GM23338 (cell line): ENCODE measurements around the gene GTSF1L. TPM values are rescaled to one million over a fixed set of nuclear protein-coding genes. Genes with fewer than 3 reads are reported as not detected.

Source experiments
- CREB1 ChIP-seq: fragments of 250-450 bp; sonication (Bioruptor Pico); IDR thresholded peaks from 2 replicates; pipeline ENCODE4 v1.5.0; 2020; ENCODE audit warnings: low read depth, mild to moderate bottlenecking, moderate library complexity
- EZH2 ChIP-seq: fragments of 200-600 bp; sonication (generic); IDR thresholded peaks from one replicate; pipeline ENCODE4 v1.8.0; 2017; ENCODE audit warnings: antibody characterized with exemption, mild to moderate bottlenecking, low read depth; ENCODE audit not compliant: unreplicated experiment
- NANOG ChIP-seq: IDR thresholded peaks from 2 replicates; pipeline ENCODE4 v1.6.1; 2016; ENCODE audit warnings: antibody characterized with exemption, borderline replicate concordance
- STAT1 ChIP-seq: IDR thresholded peaks from one replicate; pipeline ENCODE4 v1.6.1; 2016; ENCODE audit warnings: antibody characterized with exemption; ENCODE audit not compliant: unreplicated experiment
- ZNF114 ChIP-seq: fragments of 250-450 bp; sonication (Bioruptor Pico); IDR thresholded peaks from 2 replicates; pipeline ENCODE4 v1.5.0; 2020; ENCODE audit warnings: mild to moderate bottlenecking, moderate library complexity
- ZNF331 ChIP-seq: fragments of 250-450 bp; sonication (Bioruptor Pico); IDR thresholded peaks from 2 replicates; pipeline ENCODE4 v1.5.0; 2020; ENCODE audit warnings: low read depth, mild to moderate bottlenecking, moderate library complexity
- ZNF462 ChIP-seq: fragments of 250-450 bp; sonication (Bioruptor Pico); IDR thresholded peaks from 2 replicates; pipeline ENCODE4 v1.5.0; 2020; ENCODE audit warnings: mild to moderate bottlenecking, moderate library complexity
- polyA plus RNA-seq: library from polyadenylated mRNA; unstranded; fragments of >200 nt; fragmentation: Nextera tagmentation; extraction: Ambion mirVana; gene quantifications from 2 replicates; pipeline ENCODE4 v1.2.1, GENCODE V29; 2016
- total RNA-seq: library from RNA; depleted of rRNA; stranded (reverse); fragments of >200 nt; shearing (Covaris generic); gene quantifications from 2 replicates; pipeline ENCODE4 v1.2.3, GENCODE V29; 2014
- TF ChIP-seq, protein P1 (sequence below), 2 experiments: fragments of 200-600 bp in 1 of 2; sonication (generic) in 1 of 2; conservative IDR thresholded peaks; 2 replicates each; pipeline versions ENCODE4 v1.5.1 to v1.6.1; 2016 to 2017; ENCODE audit warnings: antibody characterized with exemption in 2 of 2, low read depth in 2 of 2, mild to moderate bottlenecking in 2 of 2, moderate library complexity in 1 of 2

Gene GTSF1L
- total and polyA plus RNA-seq, 2 experiments from 2014 or later = not detected

DNA sequence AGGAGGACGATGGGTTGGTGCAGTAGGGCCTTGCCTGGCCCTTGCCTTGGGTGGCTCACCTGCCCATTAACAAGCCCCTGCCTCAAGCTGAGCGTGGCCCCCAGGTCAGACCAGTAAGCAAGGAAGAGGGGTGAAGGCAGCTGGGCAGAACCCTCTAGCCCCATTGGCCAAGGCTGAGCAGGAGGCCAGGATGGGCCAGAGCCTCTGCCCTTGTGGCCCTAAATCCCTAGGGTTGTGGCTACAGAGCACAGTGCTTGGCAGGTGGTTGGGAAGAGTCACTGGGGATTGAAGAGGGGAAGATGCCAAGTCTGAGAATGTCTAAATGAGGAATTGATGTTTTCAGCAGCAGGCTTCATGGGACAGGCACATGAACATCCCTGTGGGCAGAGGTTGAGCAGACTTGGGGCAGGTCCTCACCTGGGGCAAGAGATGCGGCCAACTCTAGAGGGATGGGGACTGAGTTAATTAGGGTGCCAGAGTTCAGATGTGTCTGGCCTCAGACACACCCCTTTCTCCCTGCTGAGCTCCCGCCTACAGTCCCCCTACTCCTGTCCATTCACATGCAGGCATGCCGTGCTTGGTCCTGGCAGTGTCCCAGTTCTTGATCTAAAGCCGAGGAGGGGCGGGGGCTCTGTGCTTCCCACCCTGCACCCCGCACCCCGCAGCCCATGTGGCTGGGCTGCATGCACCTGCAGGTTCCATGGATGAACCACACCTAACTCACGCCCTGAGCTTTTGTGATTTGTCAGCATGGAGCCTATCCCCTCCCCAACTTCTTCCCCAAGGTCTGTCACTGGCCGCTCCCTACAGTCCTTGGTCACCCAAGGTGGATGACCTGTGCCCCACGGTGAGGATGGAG lies 9.8 kb downstream of the GTSF1L start (continued):
- TF ChIP-seq ZNF462 (CRISPR knock-in tag) = no peak
- no peak for TF ChIP-seq ZNF114 (CRISPR knock-in tag)
- no peak for TF ChIP-seq EZH2
- no peak for TF ChIP-seq STAT1
- TF ChIP-seq, protein P1, sequence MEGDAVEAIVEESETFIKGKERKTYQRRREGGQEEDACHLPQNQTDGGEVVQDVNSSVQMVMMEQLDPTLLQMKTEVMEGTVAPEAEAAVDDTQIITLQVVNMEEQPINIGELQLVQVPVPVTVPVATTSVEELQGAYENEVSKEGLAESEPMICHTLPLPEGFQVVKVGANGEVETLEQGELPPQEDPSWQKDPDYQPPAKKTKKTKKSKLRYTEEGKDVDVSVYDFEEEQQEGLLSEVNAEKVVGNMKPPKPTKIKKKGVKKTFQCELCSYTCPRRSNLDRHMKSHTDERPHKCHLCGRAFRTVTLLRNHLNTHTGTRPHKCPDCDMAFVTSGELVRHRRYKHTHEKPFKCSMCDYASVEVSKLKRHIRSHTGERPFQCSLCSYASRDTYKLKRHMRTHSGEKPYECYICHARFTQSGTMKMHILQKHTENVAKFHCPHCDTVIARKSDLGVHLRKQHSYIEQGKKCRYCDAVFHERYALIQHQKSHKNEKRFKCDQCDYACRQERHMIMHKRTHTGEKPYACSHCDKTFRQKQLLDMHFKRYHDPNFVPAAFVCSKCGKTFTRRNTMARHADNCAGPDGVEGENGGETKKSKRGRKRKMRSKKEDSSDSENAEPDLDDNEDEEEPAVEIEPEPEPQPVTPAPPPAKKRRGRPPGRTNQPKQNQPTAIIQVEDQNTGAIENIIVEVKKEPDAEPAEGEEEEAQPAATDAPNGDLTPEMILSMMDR (conservative IDR thresholded peaks at IDR 0.05; ENCODE audit: low read depth in 2 of 2) = no peak
- TF ChIP-seq ZNF331 (CRISPR knock-in tag) = no peak
- TF ChIP-seq NANOG = no peak
- TF ChIP-seq CREB1 (CRISPR knock-in tag) = no peak
